ENCODE results near the gene LRRC61.
"Not testable (repeated sequence)": the region's sequence is repeated elsewhere in the genome, so short reads cannot be mapped to it uniquely, and the experiment has no call there.

Gene LRRC61, protein sequence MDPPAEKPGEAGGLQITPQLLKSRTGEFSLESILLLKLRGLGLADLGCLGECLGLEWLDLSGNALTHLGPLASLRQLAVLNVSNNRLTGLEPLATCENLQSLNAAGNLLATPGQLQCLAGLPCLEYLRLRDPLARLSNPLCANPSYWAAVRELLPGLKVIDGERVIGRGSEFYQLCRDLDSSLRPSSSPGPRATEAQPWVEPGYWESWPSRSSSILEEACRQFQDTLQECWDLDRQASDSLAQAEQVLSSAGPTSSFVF
- total RNA-seq = 0 to 1.1 (median 0.04) reads per million in 17 experiments

DNA sequence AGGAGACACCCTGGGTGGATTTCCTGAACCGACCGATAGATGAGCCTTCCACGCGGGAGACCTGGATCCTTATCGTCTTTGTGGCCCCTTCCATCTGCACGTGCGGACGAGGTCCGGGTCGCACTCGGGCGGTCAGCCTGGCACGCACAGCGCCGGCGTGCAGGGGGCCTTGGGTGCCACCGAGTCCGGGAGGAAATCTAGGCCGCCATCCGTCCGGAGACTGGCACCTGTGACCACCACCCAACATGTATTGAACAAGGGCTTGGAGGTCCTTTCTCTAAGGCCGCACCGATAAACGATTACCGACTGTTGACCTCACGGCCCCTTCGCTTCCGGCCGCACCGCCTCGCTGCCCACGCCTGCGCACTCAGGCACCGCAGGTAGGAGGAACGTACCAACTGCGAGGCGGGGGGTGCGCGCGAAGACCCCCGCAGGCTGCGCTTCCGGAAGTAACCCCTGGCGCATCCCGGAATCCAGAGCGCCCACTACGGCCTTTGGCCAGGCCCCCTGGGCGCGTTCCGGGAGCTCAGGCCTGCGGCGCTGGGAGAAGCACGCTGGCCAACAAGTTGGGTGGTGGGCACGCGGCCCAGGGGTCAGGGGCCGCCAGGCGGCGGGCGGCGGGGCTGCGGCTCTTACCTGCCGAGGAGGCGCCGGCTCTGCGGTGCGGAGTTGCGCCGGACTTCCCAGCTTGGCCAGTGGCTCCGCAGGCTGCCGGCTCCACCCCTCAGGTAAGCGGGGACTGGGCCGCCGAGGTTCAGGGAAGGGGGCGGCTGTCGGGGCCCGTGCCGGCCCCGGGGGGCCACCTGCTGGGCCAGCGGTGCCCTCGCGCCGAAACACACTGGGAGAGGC lies at the start of gene LRRC61, which contains the start of gene ACTR3C:
Gene LRRC61 (plus strand): TSS at position 523 of the 849 bp plus-strand sequence. CDS start 13,507 bp downstream, outside the sequence.
Gene ACTR3C (minus strand): TSS at position 713 of the 849 bp plus-strand sequence. CDS start 28,249 bp downstream, outside the sequence.
- DNase-seq = peak in 3 of 4 experiments; percentile 19 to 44 (median 22)

DNA sequence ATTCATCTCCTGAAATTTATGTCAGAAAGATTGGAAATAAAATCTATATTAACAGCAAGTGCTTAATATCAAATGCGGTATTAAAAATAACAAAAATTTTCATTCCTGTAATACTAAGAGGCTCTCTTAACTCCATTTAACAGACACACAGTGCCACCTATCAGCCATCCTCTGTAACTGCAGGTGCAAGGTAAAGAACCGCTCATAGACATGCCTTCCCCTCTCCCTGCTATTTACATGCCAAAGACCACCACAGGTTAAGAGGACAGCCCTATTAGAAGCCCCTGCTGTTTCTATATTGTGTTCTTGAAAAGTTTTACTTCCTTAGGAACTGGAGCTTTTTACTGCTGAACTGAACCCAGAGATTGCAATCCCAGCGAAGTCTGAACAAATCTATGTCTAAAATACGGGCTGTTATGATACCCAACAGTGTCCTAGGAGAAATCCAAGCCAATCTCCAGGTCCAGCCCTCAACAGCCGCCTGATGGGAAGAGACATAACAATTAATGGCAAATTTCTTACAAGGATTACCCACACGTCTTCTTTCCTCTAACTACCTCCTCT lies 46.9 kb upstream of the LRRC61 start:
- DNase-seq = peak; percentile 44 to 52 (median 48)

- not testable (repeated sequence) for DNase-seq
Observed at GRCh38 chr7:150278383-150278782, 44.8 kb upstream of the LRRC61 start.

DNA sequence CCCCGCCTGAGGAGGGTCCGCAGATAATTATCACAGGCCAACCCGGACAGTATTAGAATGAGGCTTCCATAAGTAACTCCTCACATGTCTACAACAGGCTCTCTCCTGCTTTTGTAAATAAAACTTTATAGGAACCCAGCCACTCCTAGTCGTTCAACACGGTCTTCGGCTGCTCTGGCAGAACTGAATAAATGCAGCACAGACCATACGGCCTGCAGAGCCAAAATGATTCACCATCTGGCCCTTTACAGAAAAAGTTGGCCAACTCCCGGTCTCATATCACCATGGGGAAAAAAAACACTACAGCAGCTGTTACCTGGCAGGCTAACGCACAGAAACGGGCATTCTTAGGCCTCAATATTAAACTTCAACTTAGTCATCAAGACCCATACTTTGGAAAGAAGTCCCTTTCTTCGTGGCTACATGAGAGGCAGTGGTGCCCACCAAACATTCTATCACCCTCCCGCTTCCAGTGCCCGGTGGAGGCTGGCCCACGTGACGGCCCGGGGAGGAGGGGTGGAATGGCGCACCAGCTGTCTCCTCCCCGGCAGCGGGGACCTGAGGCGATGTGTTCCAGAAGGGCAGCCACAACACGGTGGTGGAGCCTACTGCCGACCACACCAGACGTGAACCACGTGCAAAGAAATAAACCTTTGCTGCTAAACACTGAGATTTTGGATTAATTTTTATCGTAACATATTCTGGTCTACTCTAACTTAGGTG lies 41.3 kb upstream of the LRRC61 start:
- DNase-seq = not testable (repeated sequence)

DNA sequence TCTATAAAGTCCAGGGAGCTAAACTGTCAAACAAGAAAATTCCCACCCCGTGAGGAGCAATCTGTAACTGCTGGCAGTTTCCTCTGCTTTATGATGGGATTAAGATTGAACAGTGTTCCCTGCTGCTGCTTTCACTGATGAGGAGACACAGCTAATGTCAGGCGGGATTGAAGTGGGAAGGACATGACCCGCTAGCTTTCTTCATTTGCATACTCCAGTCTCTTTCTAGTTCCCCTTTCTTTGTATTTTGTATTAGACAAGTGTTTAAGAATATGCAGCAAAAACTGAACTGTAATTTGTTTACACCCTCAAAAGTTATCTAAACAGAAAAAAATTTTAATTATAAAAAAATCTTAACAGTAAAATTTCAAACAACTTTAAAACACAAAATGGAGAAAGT lies 40.0 kb upstream of the LRRC61 start:
- DNase-seq = peak in 3 of 4 experiments; percentile 35 to 58 (median 36)

DNA sequence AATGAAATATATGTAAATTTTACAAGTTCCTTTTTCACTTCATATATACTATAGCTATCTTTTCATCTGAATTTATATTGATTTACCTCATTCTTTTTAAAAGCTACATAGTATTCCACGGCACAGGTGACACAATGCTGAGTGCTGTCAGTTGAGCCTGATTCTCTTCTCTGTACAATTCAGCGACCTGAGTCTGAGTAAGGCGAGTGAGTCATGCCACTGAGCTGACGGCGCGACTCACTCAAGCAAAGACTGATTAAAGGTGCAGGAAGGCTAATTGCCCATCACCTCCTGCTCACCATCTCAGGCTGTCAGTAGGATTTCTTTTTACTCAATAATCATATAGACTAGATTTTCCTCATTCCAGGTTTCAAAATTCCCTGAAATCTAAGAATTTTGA lies 39.5 kb upstream of the LRRC61 start:
- DNase-seq = not testable (repeated sequence)

DNA sequence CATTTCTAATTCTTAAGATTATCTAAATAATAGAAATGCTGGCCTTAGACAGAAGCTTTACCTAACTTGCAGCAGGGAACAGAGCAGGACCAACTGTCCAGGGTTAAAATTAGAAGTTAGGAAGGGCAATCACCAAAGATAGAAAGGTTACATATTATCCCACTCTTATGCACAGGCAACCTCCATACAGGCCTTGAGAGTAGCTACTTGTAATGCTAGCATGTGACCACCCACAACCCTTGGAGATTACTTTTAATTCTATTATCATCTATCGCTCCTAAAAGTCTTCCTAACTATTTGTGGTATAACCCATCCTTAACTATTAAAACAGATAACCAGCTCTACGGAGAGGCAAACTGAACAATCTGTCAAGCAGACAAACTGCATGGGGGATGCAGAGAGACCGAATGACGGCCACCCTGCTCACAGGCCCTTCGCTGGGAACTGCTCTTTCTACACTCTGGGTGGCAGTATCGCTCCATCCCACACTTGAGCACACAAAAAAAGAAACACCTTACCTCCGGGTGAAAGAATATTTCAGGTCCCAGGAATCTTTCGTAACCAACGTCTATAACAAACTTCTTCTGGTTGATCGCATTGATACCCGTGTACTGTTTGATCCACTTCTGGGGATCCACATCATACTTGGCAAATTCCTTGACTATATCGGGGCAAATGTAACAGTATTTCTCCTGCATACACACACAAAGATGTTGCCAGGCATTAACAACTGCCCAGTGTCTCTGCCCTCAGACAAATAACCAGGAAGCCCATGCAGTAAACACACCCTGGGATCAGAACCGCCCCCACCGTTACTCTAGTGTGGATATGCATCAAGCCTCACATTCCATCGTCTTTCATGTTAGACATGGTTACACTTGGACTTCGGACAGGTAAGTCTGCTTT lies 37.1 kb upstream of the LRRC61 start:
- peak in 3 of 4 experiments; percentile 4 to 23 (median 18) for DNase-seq

DNA sequence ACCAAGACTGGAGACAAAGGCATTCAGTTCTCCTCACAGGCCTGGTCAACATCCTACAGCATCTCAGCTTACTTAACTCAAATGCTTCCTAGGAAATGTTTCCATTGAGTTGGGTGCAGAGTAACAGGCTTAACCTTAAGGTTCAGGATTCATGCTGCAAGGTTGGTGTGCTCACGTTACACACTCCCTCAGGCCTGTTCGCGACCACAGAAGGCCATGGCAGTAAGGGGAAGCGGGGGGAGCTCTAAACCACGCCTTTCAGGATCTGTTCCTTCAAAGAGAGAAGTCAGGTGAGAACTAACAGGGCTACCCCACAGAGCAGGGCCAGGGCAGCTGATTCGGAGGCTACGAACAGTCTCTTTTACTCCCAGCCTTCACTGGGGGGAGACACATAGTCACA lies 35.3 kb upstream of the LRRC61 start:
- DNase-seq = not testable (repeated sequence)

DNA sequence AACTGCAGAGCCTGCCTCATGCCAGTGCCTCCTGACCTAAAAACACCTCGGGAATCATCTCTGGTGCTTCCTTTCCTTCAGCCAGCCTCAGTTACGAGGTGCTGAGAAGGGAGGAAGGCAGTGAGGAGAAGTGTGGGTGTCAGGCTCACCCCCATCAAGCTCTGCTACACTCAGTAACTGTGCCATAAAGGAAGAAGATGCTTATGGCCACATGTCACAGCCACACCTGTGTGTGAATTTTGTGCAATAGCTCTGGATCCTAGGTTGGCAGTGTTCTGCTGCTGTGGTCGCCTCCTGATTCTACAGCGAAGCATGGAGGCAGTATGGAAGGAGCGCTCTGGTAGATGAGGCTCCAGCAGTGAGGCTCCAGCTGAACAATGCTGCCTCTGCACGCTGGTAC lies 34.3 kb upstream of the LRRC61 start:
- not testable (repeated sequence) for DNase-seq

GRCh38 chr7:150290317-150290716 lies 32.8 kb upstream of the LRRC61 start:
- not testable (repeated sequence) for DNase-seq

- not testable (repeated sequence) for DNase-seq
Observed at GRCh38 chr7:150295027-150295426, 28.1 kb upstream of the LRRC61 start.

- not testable (repeated sequence) for DNase-seq
Observed at GRCh38 chr7:150295614-150296013, 27.5 kb upstream of the LRRC61 start.

- DNase-seq = not testable (repeated sequence)
Observed at GRCh38 chr7:150296802-150297201, 26.4 kb upstream of the LRRC61 start.

GRCh38 chr7:150297978-150298377 lies 25.2 kb upstream of the LRRC61 start:
- DNase-seq = not testable (repeated sequence)

DNA sequence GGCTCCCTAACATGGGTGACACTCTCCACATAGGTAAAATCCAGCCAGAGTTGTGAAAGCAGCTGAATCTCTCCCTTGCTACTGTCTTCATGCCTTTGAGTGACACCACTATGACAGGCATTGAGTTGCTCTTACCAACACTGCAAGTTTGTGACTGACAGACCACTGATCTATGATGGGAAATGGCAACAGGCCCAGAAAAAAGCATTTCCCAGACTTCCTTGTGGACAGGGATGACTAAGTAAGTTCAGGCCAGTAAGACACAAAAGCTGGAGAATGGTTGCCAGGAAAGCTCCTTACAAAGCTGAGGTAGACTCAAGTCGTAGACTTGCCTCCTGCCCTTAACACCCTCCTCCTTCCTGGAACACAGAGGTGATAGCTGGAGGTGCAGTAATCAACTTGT lies 20.2 kb upstream of the LRRC61 start:
- not testable (repeated sequence) for DNase-seq

DNA sequence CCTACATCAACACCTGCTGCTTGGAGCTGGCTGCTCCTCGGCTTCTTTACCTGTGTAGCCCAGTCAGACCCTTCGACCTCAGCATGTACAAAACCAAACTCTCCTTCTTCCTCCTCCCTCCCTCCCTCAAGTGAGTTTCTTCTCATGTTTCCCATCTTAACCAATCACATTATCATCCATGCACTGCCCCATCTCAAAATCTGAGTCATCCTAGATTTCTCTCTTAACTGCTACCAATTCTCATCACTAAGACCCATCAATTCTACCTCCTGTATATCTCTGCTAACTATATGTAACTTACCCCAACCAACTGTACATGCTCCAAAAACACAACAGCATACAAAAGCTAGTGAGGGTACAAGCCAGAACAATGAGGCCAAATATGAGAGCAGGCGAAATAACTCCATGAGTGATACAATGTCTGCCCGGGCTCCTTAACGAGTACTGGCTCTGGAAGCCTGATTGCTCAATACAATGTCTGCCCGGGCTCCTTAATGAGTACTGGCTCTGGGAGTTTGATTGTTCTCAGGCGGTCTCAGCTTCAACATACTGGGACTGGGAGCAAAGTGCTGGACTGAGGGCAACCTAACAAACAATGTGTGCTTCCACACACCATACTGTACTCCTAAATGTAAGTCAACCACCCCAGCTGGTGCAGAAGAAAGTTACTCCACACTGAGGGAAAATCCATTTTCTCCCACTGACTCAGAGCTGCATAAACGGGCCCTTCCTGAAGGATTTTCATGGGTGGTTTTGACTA lies 18.5 kb upstream of the LRRC61 start:
- not testable (repeated sequence) for DNase-seq

- DNase-seq = not testable (repeated sequence)
Observed at GRCh38 chr7:150305259-150305902, 17.8 kb upstream of the LRRC61 start.

DNA sequence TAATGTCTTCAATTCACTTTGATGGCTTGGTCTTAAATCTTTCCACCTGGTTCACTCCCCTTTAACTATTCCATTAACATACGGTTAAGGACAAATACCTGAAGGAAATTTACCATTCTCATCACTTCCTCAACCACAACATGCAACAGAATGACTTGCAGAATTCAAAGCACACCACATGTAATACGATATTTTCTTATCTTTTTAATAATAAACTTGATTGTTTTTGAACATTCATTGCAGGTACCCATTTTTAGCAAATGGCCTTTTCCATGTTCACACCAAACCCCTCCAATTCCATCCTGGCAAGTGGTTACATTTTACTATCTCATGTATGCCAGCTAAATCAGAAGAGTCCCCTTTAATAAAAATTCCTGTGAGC lies 17.3 kb upstream of the LRRC61 start:
- DNase-seq = not testable (repeated sequence)

DNA sequence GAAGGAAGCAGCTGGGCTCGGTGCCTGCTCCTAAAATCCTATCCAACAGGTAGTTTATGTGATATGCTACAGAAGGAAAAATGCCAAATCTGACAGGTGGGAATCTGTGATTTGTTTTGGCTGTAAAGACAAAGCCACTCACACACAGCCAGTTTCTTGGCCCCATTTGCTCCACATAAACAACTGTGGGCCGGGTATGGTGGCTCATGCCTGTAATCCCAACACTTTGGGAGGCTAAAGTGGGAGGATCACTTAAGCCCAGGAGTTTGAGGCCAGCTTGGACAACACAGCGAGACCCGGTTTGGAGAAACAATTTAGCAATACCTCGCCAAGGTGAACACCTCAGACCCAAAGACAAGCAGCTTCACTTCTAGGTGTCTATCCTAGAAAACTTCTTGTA lies 16.8 kb upstream of the LRRC61 start:
- not testable (repeated sequence) for DNase-seq

- no peak for DNase-seq
Observed at GRCh38 chr7:150307129-150307528, 16.0 kb upstream of the LRRC61 start.

All from suppressor macrophage (primary cell).